GM12891 (cell line): ENCODE measurements around the gene ALDH4A1. TPM values are rescaled to one million over a fixed set of nuclear protein-coding genes. Genes with fewer than 3 reads are reported as not detected.

Source experiments
- DNase-seq: peaks from one replicate; pipeline ENCODE4 v3.0.0; 2011; ENCODE audit warnings: low spot score; ENCODE audit not compliant: insufficient read length
- FAIRE-seq: peaks from 2 replicates; lab custom pipeline; 2011; peaks lifted over from hg19 to GRCh38; lab: Jason Lieb, UNC
- PAX5 ChIP-seq: IDR thresholded peaks from 2 replicates; pipeline ENCODE4 v1.6.1; 2011; ENCODE audit warnings: low read length, moderate library complexity, mild to moderate bottlenecking; ENCODE audit not compliant: insufficient read depth, severe bottlenecking
- POLR2A ChIP-seq: IDR thresholded peaks from 2 replicates; pipeline ENCODE4 v1.6.1; 2011; ENCODE audit warnings: low read depth, low read length, control low read depth
- POLR2AphosphoS5 ChIP-seq: IDR thresholded peaks from 2 replicates; pipeline ENCODE4 v1.6.1; 2011; ENCODE audit warnings: low read depth, low read length, control low read depth
- POU2F2 ChIP-seq: IDR thresholded peaks from 2 replicates; pipeline ENCODE4 v1.6.1; 2011; ENCODE audit warnings: low read depth, mild to moderate bottlenecking, control low read depth, low read length, moderate library complexity
- SPI1 ChIP-seq: IDR thresholded peaks from 2 replicates; pipeline ENCODE4 v1.6.1; 2011; ENCODE audit warnings: low read depth, low read length, control low read depth
- TAF1 ChIP-seq: IDR thresholded peaks from 2 replicates; pipeline ENCODE4 v1.6.1; 2011; ENCODE audit warnings: low read depth, low read length, control low read depth
- polyA plus RNA-seq: library from polyadenylated mRNA; unstranded; fragments of >200 nt; gene quantifications from one replicate; pipeline ENCODE4 v1.2.1, GENCODE V29; 2012; ENCODE audit warnings: low read depth, missing spikeins, inconsistent platforms; ENCODE audit not compliant: missing spikeins

ALDH4A1 gene
- polyA plus RNA-seq, result 8.5 TPM

GRCh38 chr1:18902523-18903290, at the start of gene ALDH4A1:
ALDH4A1 (minus strand) TSS chr1:18902555; CDS start chr1:18902523, 32 bp downstream.
- FAIRE-seq (peak; percentile 100), DNase-seq (peak; percentile 98)
- TF ChIP-seq PAX5 (no peak), TAF1 (no peak), POU2F2 (0 out of 2 replicates have a peak, but pooled peaks have one; percentile 6), POLR2AphosphoS5 (no peak), POLR2A (peak; percentile 72), SPI1 (no peak)

DNA sequence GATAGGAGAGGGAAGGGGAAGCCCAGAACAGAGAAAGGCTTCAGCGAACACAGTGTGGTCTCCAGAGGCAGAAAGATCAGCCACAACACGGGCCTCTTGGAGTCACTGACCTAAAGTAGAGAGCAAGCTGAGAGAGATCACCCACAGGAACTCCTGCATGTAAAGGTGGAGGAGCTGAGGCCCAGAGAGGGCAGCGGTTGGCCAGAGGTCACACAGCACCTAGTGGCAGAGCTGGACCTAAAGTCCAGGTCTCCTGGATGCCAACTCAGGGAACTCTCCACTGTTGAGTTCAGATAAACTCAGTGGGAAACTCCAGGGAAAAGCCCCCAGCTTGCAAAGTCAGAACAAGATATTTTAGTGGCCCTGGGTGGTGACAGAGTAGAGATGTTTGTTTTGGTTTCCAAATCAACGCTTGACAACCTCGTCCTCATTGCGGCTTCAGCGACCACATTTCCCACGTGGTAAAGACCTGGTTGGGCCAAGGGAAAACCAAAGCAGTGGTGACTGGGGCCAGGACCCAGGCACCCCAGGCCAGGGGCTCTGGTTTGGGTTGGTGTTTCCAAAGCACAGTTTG, 49.5 kb upstream of the ALDH4A1 start:
- FAIRE-seq (peak; percentile 98), DNase-seq (peak; percentile 68)
- TF ChIP-seq TAF1, result 0 out of 2 replicates have a peak, but pooled peaks have one; percentile 27
- no peak for TF ChIP-seq SPI1
- TF ChIP-seq PAX5, result no peak
- peak; percentile 55; the same call in 1 of the 2 replicates for TF ChIP-seq POU2F2
- TF ChIP-seq POLR2A, result peak; percentile 56
- TF ChIP-seq POLR2AphosphoS5, result peak; percentile 66

GRCh38 chr1:18951416-18951815, 49.1 kb upstream of the ALDH4A1 start:
- no peak for TF ChIP-seq TAF1
- TF ChIP-seq POU2F2, result no peak
- no peak for TF ChIP-seq PAX5
- TF ChIP-seq POLR2AphosphoS5, result no peak
- no peak for TF ChIP-seq SPI1
- TF ChIP-seq POLR2A, result no peak
- DNase-seq (no peak), FAIRE-seq (no peak)

GRCh38 chr1:18950401-18951026, 48.2 kb upstream of the ALDH4A1 start:
- no peak for DNase-seq
- no peak for TF ChIP-seq POLR2AphosphoS5
- TF ChIP-seq PAX5, result no peak
- FAIRE-seq, result peak; percentile 48

DNA sequence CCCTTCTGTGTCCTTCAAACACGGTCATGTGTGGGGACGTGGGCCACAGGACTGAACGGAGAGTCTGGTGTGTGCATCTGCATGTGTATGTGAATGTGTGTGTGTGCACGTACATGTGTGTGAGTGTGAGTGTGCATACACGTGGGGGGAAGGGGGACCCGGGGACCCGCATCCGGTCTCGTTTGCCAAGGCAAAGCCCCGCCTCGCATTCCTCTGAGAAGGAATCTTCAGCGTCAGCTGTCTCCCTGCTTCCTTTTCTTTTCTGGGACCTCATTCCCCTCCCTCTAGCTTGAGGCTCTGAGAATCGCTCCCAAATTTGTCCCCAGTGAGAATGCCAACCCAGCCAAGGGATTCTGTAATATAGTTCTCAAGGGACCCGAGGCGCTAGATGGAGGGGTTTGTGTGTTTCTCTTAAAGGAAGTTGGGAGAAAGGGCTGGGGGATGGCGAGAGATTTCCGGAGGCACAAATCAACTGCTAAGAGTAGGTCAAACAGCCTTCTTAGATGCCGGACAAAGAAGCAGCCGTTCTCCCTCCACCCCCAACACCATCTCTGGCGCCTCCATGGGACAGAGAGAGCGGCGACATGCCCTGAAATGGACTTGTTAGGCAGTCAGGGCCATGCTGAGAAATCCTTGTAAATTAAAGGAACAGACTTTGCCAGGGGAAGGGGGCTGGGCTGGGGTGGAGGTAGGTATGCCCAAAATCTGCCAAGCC, 47.5 kb upstream of the ALDH4A1 start:
- peak; percentile 89 for FAIRE-seq
- DNase-seq, result no peak
- TF ChIP-seq POLR2A (0 out of 2 replicates have a peak, but pooled peaks have one; percentile 30), POLR2AphosphoS5 (no peak)

DNA sequence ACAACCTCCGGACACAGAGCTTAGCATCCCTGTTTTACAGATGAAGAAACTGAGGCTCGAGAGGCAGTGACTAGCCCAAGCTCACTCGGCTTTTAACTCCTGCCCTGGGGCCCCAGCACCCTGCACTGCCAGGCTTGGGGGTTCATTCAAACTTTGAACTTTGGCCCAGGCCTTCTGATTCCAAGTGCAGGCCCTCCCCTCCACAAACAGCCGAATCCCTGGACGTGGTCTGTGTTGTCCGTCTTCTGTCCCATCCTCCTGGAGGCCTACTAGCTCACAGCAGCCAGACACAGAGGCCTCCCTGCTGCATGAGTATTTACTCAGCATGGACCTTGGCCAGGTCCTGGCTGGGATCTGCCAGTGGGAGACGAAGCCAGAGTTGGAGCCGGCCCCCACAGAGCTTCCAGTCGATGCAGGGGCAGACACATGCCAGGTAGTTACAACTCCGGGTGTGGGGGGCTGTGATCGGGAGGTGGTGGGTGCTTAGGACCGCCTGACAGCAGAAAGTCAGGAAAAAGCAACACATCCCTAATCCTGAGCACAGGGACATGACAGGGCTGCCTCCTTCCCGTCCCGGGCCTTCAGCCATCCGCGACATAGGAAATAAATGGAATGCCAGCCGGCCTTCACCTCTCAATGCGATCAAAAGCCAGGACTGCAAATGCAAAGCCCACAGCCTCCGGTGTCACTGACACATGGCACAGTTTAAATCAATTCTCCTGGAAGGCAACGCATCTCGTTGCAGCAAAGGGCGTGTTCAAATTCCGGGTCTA, 46.7 kb upstream of the ALDH4A1 start:
- FAIRE-seq, result no peak
- no peak for TF ChIP-seq POU2F2
- no peak for TF ChIP-seq PAX5
- no peak for TF ChIP-seq POLR2AphosphoS5
- TF ChIP-seq SPI1, result no peak
- no peak for TF ChIP-seq POLR2A
- TF ChIP-seq TAF1, result no peak
- DNase-seq, result no peak

DNA sequence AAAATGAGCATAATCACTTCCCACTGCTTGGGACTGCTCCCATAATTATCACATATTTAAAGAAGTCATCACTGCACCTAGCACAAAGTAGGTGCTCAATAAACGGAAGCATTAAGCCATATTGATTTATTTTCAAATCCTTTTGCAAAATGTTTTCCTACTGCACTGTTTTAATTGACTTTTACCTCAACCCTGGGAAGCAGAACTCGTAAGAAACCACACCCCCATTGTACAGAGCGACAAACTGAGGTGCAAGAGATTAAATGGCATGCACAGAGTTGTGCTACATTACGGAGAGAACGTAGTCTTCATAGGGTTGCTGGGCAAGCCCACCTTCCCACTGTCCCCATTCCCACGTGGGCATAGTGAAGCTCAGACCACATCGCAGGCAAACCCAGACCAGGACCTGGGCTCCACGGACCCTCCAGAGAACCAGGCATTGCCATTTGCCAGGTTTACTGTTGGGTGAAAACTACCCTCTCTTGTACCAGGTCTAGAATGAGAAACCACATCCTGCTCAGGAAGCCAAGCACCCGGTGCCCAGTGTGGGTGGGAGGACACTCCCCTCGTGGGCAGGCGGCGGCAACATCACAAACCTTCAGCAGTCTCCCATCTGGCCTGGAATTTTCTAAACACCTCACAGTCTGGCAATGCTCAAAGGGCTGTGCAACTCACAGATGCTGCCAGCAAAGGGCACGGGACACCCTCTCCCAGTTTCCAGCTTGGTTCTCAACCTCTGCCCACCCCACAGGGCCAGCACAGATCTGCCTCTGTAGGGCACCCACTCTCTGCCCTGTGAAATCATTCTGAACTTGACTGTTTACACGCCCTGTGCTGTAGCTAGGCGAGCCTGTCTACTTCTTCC, 45.9 kb upstream of the ALDH4A1 start:
- FAIRE-seq (no peak), DNase-seq (no peak)
- TF ChIP-seq POLR2AphosphoS5, result no peak
- no peak for TF ChIP-seq PAX5
- TF ChIP-seq POU2F2, result no peak

- no peak for FAIRE-seq
- TF ChIP-seq POLR2AphosphoS5, result no peak
- no peak for TF ChIP-seq SPI1
- no peak for TF ChIP-seq POU2F2
- no peak for TF ChIP-seq TAF1
- no peak for TF ChIP-seq PAX5
- no peak for TF ChIP-seq POLR2A
- DNase-seq, result no peak
Observed at GRCh38 chr1:18947570-18947969, 45.2 kb upstream of the ALDH4A1 start.
